Heart right ventricle (tissue), 16 donors: ENCODE measurements around the gene PLPP1. TPM values are rescaled to one million over a fixed set of nuclear protein-coding genes. Genes with fewer than 3 reads are reported as not detected.

Experiments
- ATAC-seq, 8 donors: fragments of 200-7000 bp; cut with Tn5 transposase; one replicate each; pipeline ENCODE4 v1.9.1; 2020; ENCODE audit warnings: mild to moderate bottlenecking in 8 of 8, moderate library complexity in 8 of 8, moderate number of reproducible peaks in 1 of 8
- DNase-seq, 2 donors: peaks; one replicate each; pipeline ENCODE4 v3.0.0-alpha.2; 2020
- H3K27ac ChIP-seq, 10 donors: fragments of 200-600 bp; sonication (generic) in 2 of 10; one replicate each; pipeline versions ENCODE4 v1.5.0 to v1.8.0; 2020 to 2022; ENCODE audit warnings: mild to moderate bottlenecking in 3 of 10
- H3K27me3 ChIP-seq, 7 donors: fragments of 200-600 bp; one replicate each; pipeline ENCODE4 v1.8.0; 2021 to 2022; ENCODE audit warnings: mild to moderate bottlenecking in 2 of 7
- H3K36me3 ChIP-seq, 9 donors: fragments of 200-600 bp; sonication (generic) in 1 of 9; one replicate each; pipeline versions ENCODE4 v1.5.0 to v1.8.0; 2020 to 2022; ENCODE audit warnings: mild to moderate bottlenecking in 2 of 9
- H3K4me1 ChIP-seq, 9 donors: fragments of 200-600 bp; sonication (generic) in 1 of 9; one replicate each; pipeline versions ENCODE4 v1.5.0 to v1.8.0; 2020 to 2022; ENCODE audit warnings: mild to moderate bottlenecking in 4 of 9
- H3K4me3 ChIP-seq, 10 donors: fragments of 200-600 bp; sonication (generic) in 2 of 10; one replicate each; pipeline versions ENCODE4 v1.5.0 to v1.8.0; 2020 to 2022; ENCODE audit warnings: mild to moderate bottlenecking in 7 of 10, moderate library complexity in 2 of 10
- H3K9me3 ChIP-seq, 11 donors: fragments of 200-600 bp in 10 of 11; sonication (generic) in 2 of 11; one replicate each; pipeline versions ENCODE4 v1.5.0 to v1.8.0; 2013 to 2022; ENCODE audit warnings: mild to moderate bottlenecking in 2 of 11, control low read depth in 1 of 11, moderate library complexity in 1 of 11
- CTCF ChIP-seq, 9 donors: fragments of 200-600 bp; sonication (generic) in 2 of 9; IDR thresholded peaks; one replicate each; pipeline versions ENCODE4 v1.5.0 to v1.8.0; 2021 to 2022; ENCODE audit warnings: antibody characterized with exemption in 9 of 9, mild to moderate bottlenecking in 5 of 9, moderate library complexity in 1 of 9
- WGBS, 2 donors: extraction: QIAGEN DNeasy Blood & Tissue Kit; methylation state at CpG; one replicate each; pipeline ENCODE4 v1.1.7; 2013; ENCODE audit warnings: inconsistent platforms in 1 of 2; 5-methylcytosine and 5-hydroxymethylcytosine counted together
- intact Hi-C, 10 donors: fragments of 100-400 bp; cut with DNase I; formaldehyde crosslinking; loops; one replicate each; pipeline versions ENCODE4 v1.11.1 to v1.14.2; 2022
- polyA plus RNA-seq, 2 donors: library from polyadenylated mRNA; stranded (reverse); fragments of 200-250 nt; gene quantifications; one replicate each; pipeline ENCODE4 v1.2.3, GENCODE V29; 2013
- total RNA-seq, 10 donors: library from RNA; stranded (reverse); fragmentation: NEBNext Ultra II Directional in 3 of 10; extraction: Animal tissue kit (Norgen Biotek cat#: 25700) in 3 of 10; gene quantifications; one replicate each; pipeline versions ENCODE4 v1.2.1 to v1.2.4, GENCODE V29; 2021 to 2023
- donor health status: Arrhythmogenic right ventricular cardiomyopathy.
- donor health status: ischemic (EF 13 %, LVEDD 7.1; RV severe dilation, severe dysfunction).
- donor health status: healthy with polysubstance abuse.
- donor health status: DM: no; HTN: yes; CAD: no.
- donor health status: DM: no; HTN: no; CAD: no.
- donor health status: ischemic (EF 25% LVEDD 6.9; RV normal size, moderate dysfunction).
- donor health status: ischemic (EF 25% LVEDD 5.7; RV mildly dilated, moderate dysfunction).
- donor health status: healthy.
- donor health status: DM: yes; HTN: yes; CAD: no.
- donor health status: Ischemic cardiomyopathy.
- donor health status: ischemic (EF 35%, LVEDD 5.7; RV mildly dilated, moderate dysfunction).
- donor health status: nonischemic (EF 11% LVEDD 7.7; RV severe dilation, severe dysfunction).
- donor health status: DM: yes; HTN: yes; CAD: no.
- donor health status: PGD.
- donor health status: ischemic (EF 29% LVEDD 5.4; RV normal size, mild dysfunction).
- donor health status: nonischemic (EF 23%, LVEDD 6.1; RV moderate dilation, normal function).

Gene PLPP1
- total and polyA plus RNA-seq, 12 donors = 58.7 to 111 (median 77.4) TPM

GRCh38 chr5:55454282-55454681 lies 80.5 kb downstream of the PLPP1 start:
- ATAC-seq = peak in 4 of 8 donors; percentile 21 to 37 (median 26)
- peak overlapping the region in 2 of 10 donors; percentile 8 to 24 for H3K27ac ChIP-seq
- 49 to 54% methylated on average over 2 of the region's 2 CpGs for WGBS, 2 donors
- no peaks in the 10 kb centered on the region for H3K27me3 ChIP-seq
- intact Hi-C loops = no loop called here
- peaks cover 0 to 37% (median 0%) of the 10 kb centered on the region in 9 donors for H3K36me3 ChIP-seq
- H3K4me1 ChIP-seq = peaks cover 3 to 59% (median 32%) of the 10 kb centered on the region in 9 donors
- DNase-seq = no peak
- no peak overlapping the region for H3K4me3 ChIP-seq
- TF ChIP-seq CTCF (IDR thresholded peaks at IDR 0.05) = no peak
- H3K9me3 ChIP-seq = no peaks in the 10 kb centered on the region

GRCh38 chr5:55453211-55453610 lies 81.6 kb downstream of the PLPP1 start:
- WGBS, 2 donors = 44 to 47% methylated on average over 1 of the region's 1 CpG
- no peak for ATAC-seq
- Histone ChIP-seq H3K36me3 (peaks cover 0 to 32% (median 0%) of the 10 kb centered on the region in 9 donors), H3K9me3 (no peaks in the 10 kb centered on the region), H3K4me1 (peaks cover 3 to 65% (median 34%) of the 10 kb centered on the region in 9 donors), H3K27me3 (no peaks in the 10 kb centered on the region), H3K27ac (no peak overlapping the region), H3K4me3 (no peak overlapping the region)
- no peak for TF ChIP-seq CTCF (IDR thresholded peaks at IDR 0.05)
- no peak for DNase-seq
- intact Hi-C loops = no loop called here

GRCh38 chr5:55451976-55452375 lies 82.8 kb downstream of the PLPP1 start:
- Histone ChIP-seq H3K4me1 (peaks cover 3 to 75% (median 46%) of the 10 kb centered on the region in 9 donors), H3K27me3 (no peaks in the 10 kb centered on the region), H3K9me3 (no peaks in the 10 kb centered on the region), H3K4me3 (no peak overlapping the region), H3K36me3 (peaks cover 0 to 28% (median 0%) of the 10 kb centered on the region in 9 donors), H3K27ac (no peak overlapping the region)
- DNase-seq = no peak
- intact Hi-C loops = no loop called here
- no peak for TF ChIP-seq CTCF (IDR thresholded peaks at IDR 0.05)
- no peak for ATAC-seq
- WGBS, 2 donors = 96 to 98% methylated on average over 2 of the region's 2 CpGs

- 47 to 53% methylated on average over 4 of the region's 4 CpGs for WGBS, 2 donors
- no peak for DNase-seq
- Histone ChIP-seq H3K4me3 (no peak overlapping the region), H3K27me3 (no peaks in the 10 kb centered on the region), H3K4me1 (peaks cover 3 to 82% (median 53%) of the 10 kb centered on the region in 9 donors), H3K27ac (peak overlapping the region in 5 of 10 donors; percentile 2 to 59 (median 39)), H3K36me3 (peaks cover 0 to 24% (median 0%) of the 10 kb centered on the region in 9 donors), H3K9me3 (no peaks in the 10 kb centered on the region)
- ATAC-seq = peak in 1 of 8 donors; percentile 13
- intact Hi-C loops = no loop called here
- TF ChIP-seq CTCF (IDR thresholded peaks at IDR 0.05) = no peak
Measured at GRCh38 chr5:55450050-55450765, 84.6 kb downstream of the PLPP1 start.
